Panc1 (cell line): ENCODE measurements around the gene GBA2. TPM values are rescaled to one million over a fixed set of nuclear protein-coding genes. Genes with fewer than 3 reads are reported as not detected.
A peak's percentile ranks its signal among the peaks of the same experiment; 100 is the strongest.

ENCODE experiments used
- ATAC-seq: fragments of 200-7000 bp; cut with Tn5 transposase; 2 replicates; pipeline ENCODE4 v1.9.1; 2020; ENCODE audit warnings: mild to moderate bottlenecking, moderate library complexity
- BruUV-seq: library from RNA; stranded (reverse); fragments of 400-500 nt; replicated peaks from 2 replicates; lab custom pipeline; 2021; lab: Mats Ljungman, UMichigan
- CTCF ChIA-PET: fragments of 300-600 bp; sonication (Branson Sonifier 250); formaldehyde crosslinking; loops from one replicate; lab custom pipeline; 2022; ENCODE audit warnings: antibody characterized with exemption; lab: Charles Lee
- POLR2A ChIA-PET: fragments of 300-600 bp; sonication (Branson Sonifier 250); formaldehyde crosslinking; loops from one replicate; lab custom pipeline; 2022; ENCODE audit warnings: antibody characterized with exemption; lab: Charles Lee
- DNase-seq: peaks from one replicate; pipeline ENCODE4 v3.0.0-alpha.2; 2010; ENCODE audit warnings: low read depth, low spot score
- H3K27ac ChIP-seq: 2 replicates; pipeline ENCODE4 v1.5.1; 2011; ENCODE audit warnings: mild to moderate bottlenecking, low read length, inconsistent platforms
- H3K27me3 ChIP-seq: fragments of 200-500 bp; sonication (Bioruptor generic); 2 replicates; pipeline ENCODE4 v1.6.0; 2014; ENCODE audit warnings: low read length, inconsistent platforms; ENCODE audit not compliant: control insufficient read depth, insufficient read depth
- H3K36me3 ChIP-seq: fragments of 200-500 bp; sonication (Bioruptor generic); 2 replicates; pipeline ENCODE4 v1.5.1; 2014; ENCODE audit warnings: inconsistent platforms, mild to moderate bottlenecking, low read length, moderate library complexity; ENCODE audit not compliant: control insufficient read depth, insufficient read depth
- H3K4me1 ChIP-seq: 2 replicates; pipeline ENCODE4 v1.5.1; 2011; ENCODE audit warnings: inconsistent platforms, mild to moderate bottlenecking, low read length, moderate library complexity; ENCODE audit not compliant: control insufficient read depth, insufficient read depth
- H3K4me3 ChIP-seq, 2 experiments: 2 replicates each; pipeline ENCODE4 v1.5.1; 2011 to 2012; ENCODE audit warnings: low read depth in 2 of 2, low read length in 2 of 2, mild to moderate bottlenecking in 2 of 2, inconsistent platforms in 1 of 2, moderate library complexity in 1 of 2
- H3K9me3 ChIP-seq: fragments of 200-500 bp; sonication (Bioruptor generic); 2 replicates; pipeline ENCODE4 v1.5.1; 2014; ENCODE audit warnings: low read depth, mild to moderate bottlenecking, inconsistent platforms, low read length, moderate library complexity; ENCODE audit not compliant: control insufficient read depth, insufficient read depth
- CTCF ChIP-seq: fragments of 450-650 bp; IDR thresholded peaks from 2 replicates; pipeline ENCODE4 v1.5.1; 2017; ENCODE audit warnings: mild to moderate bottlenecking
- POLR2AphosphoS5 ChIP-seq: IDR thresholded peaks from 2 replicates; pipeline ENCODE4 v1.6.1; 2012; ENCODE audit warnings: mild to moderate bottlenecking, low read depth, low read length, moderate library complexity
- REST ChIP-seq, 2 experiments: IDR thresholded peaks; 2 replicates each; pipeline ENCODE4 v1.6.1; 2011 to 2012; ENCODE audit warnings: low read depth in 2 of 2, control low read depth in 1 of 2, low read length in 1 of 2, mild to moderate bottlenecking in 1 of 2, moderate library complexity in 1 of 2; ENCODE audit not compliant: insufficient read depth in 1 of 2
- SIN3A ChIP-seq: IDR thresholded peaks from 2 replicates; pipeline ENCODE4 v1.6.1; 2012; ENCODE audit warnings: low read depth, mild to moderate bottlenecking, low read length, moderate library complexity, borderline replicate concordance; ENCODE audit not compliant: insufficient read depth
- TCF7L2 ChIP-seq: IDR thresholded peaks from 2 replicates; pipeline ENCODE4 v1.6.1; 2011; ENCODE audit warnings: mild to moderate bottlenecking, low read depth, low read length, inconsistent platforms
- in situ Hi-C: cut with HindIII; loops from 2 replicates; pipeline ENCODE4 v1.10.0; 2016; ENCODE audit warnings: low sequenced_read_pairs, low pct_unique_long_range_greater_than_20kb
- intact Hi-C: fragments of 100-400 bp; cut with micrococcal nuclease; formaldehyde crosslinking; loops from one replicate; pipeline ENCODE4 v1.10.0; 2022; ENCODE audit not compliant: unreplicated experiment
- total RNA-seq: library from RNA; stranded (reverse); gene quantifications from one replicate; pipeline ENCODE4 v1.2.1, GENCODE V29; 2021; ENCODE audit not compliant: unreplicated experiment

Gene GBA2
- total RNA-seq, 1 experiment from 2014 or later: 109 TPM

DNA sequence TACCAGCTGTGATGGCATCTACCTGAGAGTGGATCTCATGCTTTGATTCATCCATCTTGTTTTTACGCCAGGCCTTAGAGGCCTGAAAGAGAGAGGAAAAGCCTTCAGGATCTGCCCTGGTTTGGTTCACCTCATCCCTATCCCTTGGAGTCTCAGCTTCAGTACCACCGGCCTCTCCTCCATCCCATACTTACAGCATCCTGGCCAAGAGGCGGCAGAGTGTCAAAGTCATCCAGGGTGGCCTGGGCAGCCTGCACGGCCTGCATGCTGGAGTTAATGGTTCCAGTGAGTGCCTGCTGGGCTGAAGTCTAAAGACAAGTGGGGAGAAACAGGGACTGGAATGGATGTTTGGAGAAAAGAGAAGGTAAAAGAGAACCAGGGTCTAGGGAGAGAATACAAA lies 29.5 kb downstream of the GBA2 start:
- POLR2A ChIA-PET: interaction anchor here (0.6 kb wide), 1 partner anchor 12 kb away, joined by 3 read pairs; the partner anchor contains the start of gene TLN1
- TF ChIP-seq CTCF (no peak), SIN3A (no peak), POLR2AphosphoS5 (no peak), TCF7L2 (no peak), REST (IDR thresholded peaks at IDR 0.05; ENCODE audit: insufficient read depth in 1 of 2, low read depth in 2 of 2, low read length in 1 of 2) (no peak)
- CTCF ChIA-PET: no interaction called here
- no peak for DNase-seq
- no peak for ATAC-seq
- intact Hi-C loops (no loop called here), in situ Hi-C loops (no loop called here)
- Histone ChIP-seq H3K36me3 (peaks cover 56% of the 10 kb centered on the region), H3K27ac (no peak overlapping the region), H3K9me3 (no peaks in the 10 kb centered on the region), H3K4me3 (no peak overlapping the region), H3K4me1 (no peaks in the 10 kb centered on the region), H3K27me3 (no peaks in the 10 kb centered on the region)
- TSS peak; percentile 17 for BruUV-seq

DNA sequence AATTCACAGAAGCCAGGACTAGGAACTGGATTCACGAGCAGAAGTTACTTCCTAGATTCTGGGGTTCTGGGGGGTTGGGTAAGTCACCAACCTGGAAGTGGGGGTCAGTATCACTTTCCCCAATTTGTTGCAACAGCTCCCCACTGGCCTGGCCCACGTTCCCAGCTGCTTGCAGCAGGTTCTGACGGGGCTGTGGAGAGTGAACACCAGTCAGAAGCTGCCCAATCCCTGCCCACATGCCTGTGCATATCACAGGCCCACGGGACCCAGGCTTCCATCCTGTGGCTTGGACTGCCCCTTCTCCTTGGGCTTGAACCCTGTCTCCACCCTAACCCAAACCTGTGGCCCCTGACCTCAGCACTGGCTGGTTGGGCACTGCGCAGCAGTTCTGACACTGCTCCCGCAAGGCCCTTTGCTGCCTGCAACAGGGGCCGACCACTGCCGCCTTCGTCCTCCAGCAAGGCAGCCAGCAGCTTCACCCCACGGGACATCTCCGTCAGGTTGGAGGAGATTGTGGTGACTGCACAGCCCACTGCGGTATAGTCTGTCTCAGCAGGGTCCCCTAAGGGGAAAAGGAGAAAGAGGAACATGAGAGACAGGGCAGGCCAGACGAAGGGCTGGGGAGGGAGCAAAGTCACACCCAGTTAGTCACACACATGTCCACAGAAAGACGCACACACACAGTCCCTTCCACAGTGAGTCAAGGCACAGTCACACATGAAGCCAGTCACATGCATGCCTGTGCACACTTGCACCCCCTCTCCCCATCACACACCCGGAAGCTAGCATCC lies 30.1 kb downstream of the GBA2 start:
- ATAC-seq: no peak
- Histone ChIP-seq H3K4me1 (no peaks in the 10 kb centered on the region), H3K27me3 (no peaks in the 10 kb centered on the region), H3K9me3 (no peaks in the 10 kb centered on the region), H3K36me3 (peaks cover 56% of the 10 kb centered on the region), H3K4me3 (no peak overlapping the region), H3K27ac (no peak overlapping the region)
- intact Hi-C loops: no loop called here
- no TSS peak for BruUV-seq
- no peak for DNase-seq
- ChIA-PET POLR2A (interaction anchor here (0.6 kb wide), 1 partner anchor 13 kb away, joined by 3 read pairs; the partner anchor contains the start of gene TLN1), CTCF (no interaction called here)
- TF ChIP-seq CTCF (no peak), POLR2AphosphoS5 (no peak), TCF7L2 (no peak), REST (IDR thresholded peaks at IDR 0.05; ENCODE audit: insufficient read depth in 1 of 2, low read depth in 2 of 2, low read length in 1 of 2) (no peak), SIN3A (no peak)
- in situ Hi-C loops: no loop called here
